ENCODE results near the gene GTF2IRD1. TPM values are rescaled to one million over a fixed set of nuclear protein-coding genes. Genes with fewer than 3 reads are reported as not detected.

The GTF2IRD1 gene
- total RNA-seq, 4 donors from 2014 or later: 6.0 to 12.7 (median 10.2) TPM

DNA sequence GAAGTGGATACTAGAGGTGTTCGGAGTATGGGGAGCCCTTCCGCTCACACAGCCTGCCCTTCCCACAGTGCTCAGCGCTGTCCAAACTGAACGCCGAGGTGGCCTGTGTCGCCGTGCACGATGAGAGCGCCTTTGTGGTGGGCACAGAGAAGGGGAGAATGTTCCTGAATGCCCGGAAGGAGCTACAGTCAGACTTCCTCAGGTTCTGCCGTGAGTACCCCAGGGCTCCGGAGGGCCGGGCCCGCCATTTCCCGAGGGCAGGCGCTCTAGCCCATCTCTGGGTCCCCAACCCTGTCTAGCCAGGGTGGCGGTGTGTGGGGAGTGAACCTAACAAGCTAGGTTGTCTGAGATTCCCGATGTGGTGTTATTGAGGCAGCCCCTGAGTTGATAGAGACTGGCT is 59.1 kb downstream of the GTF2IRD1 start:
- TF ChIP-seq CTCF (IDR thresholded peaks at IDR 0.05; ENCODE audit: low read depth): no peak

- TF ChIP-seq CTCF (IDR thresholded peaks at IDR 0.05; ENCODE audit: low read depth): no peak
Measured at GRCh38 chr7:74514131-74514591, 60.5 kb downstream of the GTF2IRD1 start.

DNA sequence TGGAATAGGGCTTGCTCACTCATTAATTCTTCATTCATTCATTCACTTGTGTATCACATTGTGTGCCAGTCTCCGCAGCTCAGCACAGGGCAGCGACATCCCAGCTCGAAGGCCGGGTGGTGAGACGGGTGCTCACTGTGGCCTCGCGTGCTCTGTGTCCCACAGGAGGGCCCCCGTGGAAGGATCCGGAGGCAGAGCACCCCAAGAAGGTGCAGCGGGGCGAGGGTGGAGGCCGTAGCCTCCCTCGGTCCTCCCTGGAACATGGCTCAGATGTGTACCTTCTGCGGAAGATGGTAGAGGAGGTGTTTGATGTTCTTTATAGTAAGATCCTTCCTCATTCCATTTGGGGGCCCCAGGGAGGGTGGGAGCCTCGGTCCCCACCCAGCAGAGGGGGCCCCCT is 61.6 kb downstream of the GTF2IRD1 start:
- no peak for TF ChIP-seq CTCF (IDR thresholded peaks at IDR 0.05; ENCODE audit: low read depth)

GRCh38 chr7:74516214-74516613 is 62.5 kb downstream of the GTF2IRD1 start:
- no peak for TF ChIP-seq CTCF (IDR thresholded peaks at IDR 0.05; ENCODE audit: low read depth)

GRCh38 chr7:74518041-74518440 is 64.3 kb downstream of the GTF2IRD1 start:
- TF ChIP-seq CTCF (IDR thresholded peaks at IDR 0.05; ENCODE audit: low read depth): no peak

GRCh38 chr7:74518654-74519053 is 64.9 kb downstream of the GTF2IRD1 start:
- TF ChIP-seq CTCF (IDR thresholded peaks at IDR 0.05; ENCODE audit: low read depth): no peak

- TF ChIP-seq CTCF (IDR thresholded peaks at IDR 0.05; ENCODE audit: low read depth): no peak
Measured at GRCh38 chr7:74519395-74519794, 65.7 kb downstream of the GTF2IRD1 start.
